GM19395 (cell line): ENCODE measurements around the gene EPS8L2.

ENCODE experiments used
- ATAC-seq: cut with Tn5 transposase; IDR thresholded peaks from one replicate; pipeline ENCODE4 v1.9.1; 2021; ENCODE audit warnings: mild to moderate bottlenecking, moderate library complexity; ENCODE audit not compliant: unreplicated experiment

Gene EPS8L2

GRCh38 chr11:760236-760635 lies 54.2 kb downstream of the EPS8L2 start:
- no peak for ATAC-seq

- no peak for ATAC-seq
Measured at GRCh38 chr11:761526-762108, 55.6 kb downstream of the EPS8L2 start.

- ATAC-seq: no peak
Measured at GRCh38 chr11:762421-763072, 56.5 kb downstream of the EPS8L2 start.

- no peak for ATAC-seq
Measured at GRCh38 chr11:763073-763463, 57.0 kb downstream of the EPS8L2 start.

GRCh38 chr11:763549-764321 lies 57.7 kb downstream of the EPS8L2 start:
- ATAC-seq: no peak

GRCh38 chr11:764322-765024 lies 58.4 kb downstream of the EPS8L2 start:
- no peak for ATAC-seq

GRCh38 chr11:765025-765801 lies 59.2 kb downstream of the EPS8L2 start:
- no peak for ATAC-seq

- no peak for ATAC-seq
Measured at GRCh38 chr11:765802-766091, 59.7 kb downstream of the EPS8L2 start.

- ATAC-seq: no peak
Measured at GRCh38 chr11:766106-766935, 60.3 kb downstream of the EPS8L2 start.

GRCh38 chr11:766936-767210 lies 60.8 kb downstream of the EPS8L2 start:
- no peak for ATAC-seq

- ATAC-seq: no peak
Measured at GRCh38 chr11:767238-767637, 61.2 kb downstream of the EPS8L2 start.

GRCh38 chr11:769887-770641 lies 64.0 kb downstream of the EPS8L2 start:
- no peak for ATAC-seq

GRCh38 chr11:770642-771616 lies 64.9 kb downstream of the EPS8L2 start:
- ATAC-seq: no peak

GRCh38 chr11:771617-772204 lies 65.7 kb downstream of the EPS8L2 start:
- ATAC-seq: no peak

GRCh38 chr11:772429-773390 lies 66.7 kb downstream of the EPS8L2 start:
- ATAC-seq: no peak

- ATAC-seq: no peak
Measured at GRCh38 chr11:773425-773824, 67.4 kb downstream of the EPS8L2 start.

GRCh38 chr11:773830-774229 lies 67.8 kb downstream of the EPS8L2 start:
- ATAC-seq: no peak
